Measurements from ENCODE around the gene SAMD8. TPM values are rescaled to one million over a fixed set of nuclear protein-coding genes. Genes with fewer than 3 reads are reported as not detected.
A peak's percentile ranks its signal among the peaks of the same experiment; 100 is the strongest.
"Not testable (repeated sequence)": the region's sequence is repeated elsewhere in the genome, so short reads cannot be mapped to it uniquely, and the experiment has no call there.

SAMD8 gene
- total RNA-seq, 1 donor from 2014 or later: 35.4 TPM

GRCh38 chr10:75117995-75118394 is 6.5 kb downstream of the SAMD8 start:
- peak; percentile 21 for DNase-seq (ENCODE audit: low read depth)
- H3K27me3 ChIP-seq (ENCODE audit: insufficient read depth, low read length): no peaks in the 10 kb centered on the region
- no peak overlapping the region for H3K4me3 ChIP-seq (ENCODE audit: insufficient read depth, low read depth, low read length)
- no peak overlapping the region for H2AFZ ChIP-seq (ENCODE audit: low read depth, low read length)
- no peaks in the 10 kb centered on the region for H3K36me3 ChIP-seq (ENCODE audit: insufficient read depth, low read length)
- no peak overlapping the region for H3K4me2 ChIP-seq (ENCODE audit: low read length)
- H3K9ac ChIP-seq (ENCODE audit: low read length): no peak overlapping the region
- H3K79me2 ChIP-seq (ENCODE audit: insufficient read depth, low read length): peaks cover 92% of the 10 kb centered on the region
- Mint-ChIP-seq H3K27me3 (ENCODE audit: low read depth, unreplicated experiment) (no peaks in the 10 kb centered on the region), H3K27ac (ENCODE audit: unreplicated experiment) (no peak overlapping the region), H3K4me3 (ENCODE audit: unreplicated experiment) (no peak overlapping the region), H3K9me3 (ENCODE audit: unreplicated experiment) (no peaks in the 10 kb centered on the region), H3K4me1 (ENCODE audit: low read depth, unreplicated experiment) (peaks cover 13% of the 10 kb centered on the region), H3K36me3 (ENCODE audit: low read depth, unreplicated experiment) (no peaks in the 10 kb centered on the region)
- peaks cover 2% of the 10 kb centered on the region for H3K4me1 ChIP-seq (ENCODE audit: insufficient read depth, low read length)
- no peak for FAIRE-seq
- TF ChIP-seq CTCF (IDR thresholded peaks at IDR 0.05; ENCODE audit: insufficient read depth, low read depth, low read length) (no peak), EZH2 (IDR thresholded peaks at IDR 0.05; ENCODE audit: insufficient read depth, low read length) (no peak)
- H3K9me3 ChIP-seq (ENCODE audit: insufficient read depth, low read depth, low read length): no peaks in the 10 kb centered on the region
- no peak overlapping the region for H3K27ac ChIP-seq (ENCODE audit: low read depth, low read length)
- H4K20me1 ChIP-seq (ENCODE audit: insufficient read depth, low read length): peaks cover 75% of the 10 kb centered on the region

GRCh38 chr10:75119444-75120066 is 8.1 kb downstream of the SAMD8 start:
- H3K79me2 ChIP-seq (ENCODE audit: insufficient read depth, low read length): peaks cover 84% of the 10 kb centered on the region
- not testable (repeated sequence) for H3K4me1 ChIP-seq (ENCODE audit: insufficient read depth, low read length); H3K36me3 ChIP-seq (ENCODE audit: insufficient read depth, low read length); FAIRE-seq; H3K36me3 Mint-ChIP-seq (ENCODE audit: low read depth, unreplicated experiment); H3K4me2 ChIP-seq (ENCODE audit: low read length); H3K4me3 Mint-ChIP-seq (ENCODE audit: unreplicated experiment); H3K27ac Mint-ChIP-seq (ENCODE audit: unreplicated experiment); DNase-seq (ENCODE audit: low read depth); H3K27ac ChIP-seq (ENCODE audit: low read depth, low read length); H3K27me3 ChIP-seq (ENCODE audit: insufficient read depth, low read length); H3K9me3 ChIP-seq (ENCODE audit: insufficient read depth, low read depth, low read length); H2AFZ ChIP-seq (ENCODE audit: low read depth, low read length); H3K27me3 Mint-ChIP-seq (ENCODE audit: low read depth, unreplicated experiment); H3K9me3 Mint-ChIP-seq (ENCODE audit: unreplicated experiment); H3K9ac ChIP-seq (ENCODE audit: low read length); H3K4me3 ChIP-seq (ENCODE audit: insufficient read depth, low read depth, low read length); H3K4me1 Mint-ChIP-seq (ENCODE audit: low read depth, unreplicated experiment)
- peaks cover 71% of the 10 kb centered on the region for H4K20me1 ChIP-seq (ENCODE audit: insufficient read depth, low read length)

- H3K79me2 ChIP-seq (ENCODE audit: insufficient read depth, low read length): peaks cover 80% of the 10 kb centered on the region
- FAIRE-seq: no peak
- H3K9me3 ChIP-seq (ENCODE audit: insufficient read depth, low read depth, low read length): no peaks in the 10 kb centered on the region
- H2AFZ ChIP-seq (ENCODE audit: low read depth, low read length): no peak overlapping the region
- H3K4me1 ChIP-seq (ENCODE audit: insufficient read depth, low read length): no peaks in the 10 kb centered on the region
- no peaks in the 10 kb centered on the region for H3K27me3 ChIP-seq (ENCODE audit: insufficient read depth, low read length)
- H3K9ac ChIP-seq (ENCODE audit: low read length): no peak overlapping the region
- H3K27ac ChIP-seq (ENCODE audit: low read depth, low read length): no peak overlapping the region
- H3K4me3 ChIP-seq (ENCODE audit: insufficient read depth, low read depth, low read length): no peak overlapping the region
- H4K20me1 ChIP-seq (ENCODE audit: insufficient read depth, low read length): peaks cover 70% of the 10 kb centered on the region
- no peak overlapping the region for H3K4me2 ChIP-seq (ENCODE audit: low read length)
- Mint-ChIP-seq H3K9me3 (ENCODE audit: unreplicated experiment) (no peaks in the 10 kb centered on the region), H3K27me3 (ENCODE audit: low read depth, unreplicated experiment) (no peaks in the 10 kb centered on the region), H3K4me1 (ENCODE audit: low read depth, unreplicated experiment) (no peaks in the 10 kb centered on the region), H3K36me3 (ENCODE audit: low read depth, unreplicated experiment) (no peaks in the 10 kb centered on the region), H3K4me3 (ENCODE audit: unreplicated experiment) (no peak overlapping the region), H3K27ac (ENCODE audit: unreplicated experiment) (no peak overlapping the region)
- H3K36me3 ChIP-seq (ENCODE audit: insufficient read depth, low read length): no peaks in the 10 kb centered on the region
- DNase-seq (ENCODE audit: low read depth): no peak
- TF ChIP-seq EZH2 (IDR thresholded peaks at IDR 0.05; ENCODE audit: insufficient read depth, low read length): no peak
- TF ChIP-seq CTCF (IDR thresholded peaks at IDR 0.05; ENCODE audit: insufficient read depth, low read depth, low read length): no peak
Observed at GRCh38 chr10:75121322-75121721, 9.9 kb downstream of the SAMD8 start.

All from astrocyte (in vitro differentiated cells and primary cell).